ENCODE data around the gene GNG13. TPM values are rescaled to one million over a fixed set of nuclear protein-coding genes. Genes with fewer than 3 reads are reported as not detected.

GNG13 gene
- total RNA-seq, 4 donors from 2014 or later: not detected

- no peaks in the 10 kb centered on the region for H3K36me3 ChIP-seq
- H3K4me1 ChIP-seq: no peaks in the 10 kb centered on the region
- peaks cover 63% of the 10 kb centered on the region for H3K27me3 ChIP-seq
- TF ChIP-seq POLR2A (IDR thresholded peaks at IDR 0.05) (no peak), POLR2AphosphoS5 (IDR thresholded peaks at IDR 0.05) (no peak), EP300 (IDR thresholded peaks at IDR 0.05) (no peak), CTCF (IDR thresholded peaks at IDR 0.05) (no peak)
- no CpG with 5 or more reads among the region's 27 CpGs for WGBS, 2 donors (ENCODE audit: low coverage in 1 of 2)
- H3K27ac ChIP-seq: no peak overlapping the region
- no peak for ATAC-seq
- no peak overlapping the region for H3K4me3 ChIP-seq
- H3K9me3 ChIP-seq: peaks cover 0 to 38% (median 0%) of the 10 kb centered on the region in 3 donors
Observed at GRCh38 chr16:831571-832413, 31.3 kb upstream of the GNG13 start.

GRCh38 chr16:830871-831570 lies 30.5 kb upstream of the GNG13 start:
- ATAC-seq: no peak
- Histone ChIP-seq H3K4me3 (no peak overlapping the region), H3K27me3 (peaks cover 63% of the 10 kb centered on the region), H3K4me1 (no peaks in the 10 kb centered on the region), H3K9me3 (peaks cover 0 to 30% (median 0%) of the 10 kb centered on the region in 3 donors), H3K27ac (no peak overlapping the region), H3K36me3 (no peaks in the 10 kb centered on the region)
- no peak for TF ChIP-seq CTCF (IDR thresholded peaks at IDR 0.05)
- no peak for TF ChIP-seq POLR2AphosphoS5 (IDR thresholded peaks at IDR 0.05)
- no peak for TF ChIP-seq POLR2A (IDR thresholded peaks at IDR 0.05)
- no peak for TF ChIP-seq EP300 (IDR thresholded peaks at IDR 0.05)
- 65% methylated on average over 8 of the region's 24 CpGs; no CpG with 5 or more reads in 1 of the 2 donors for WGBS, 2 donors (ENCODE audit: low coverage in 1 of 2)

- H3K4me3 ChIP-seq: no peak overlapping the region
- no peak overlapping the region for H3K27ac ChIP-seq
- no peaks in the 10 kb centered on the region for H3K36me3 ChIP-seq
- H3K27me3 ChIP-seq: peaks cover 67% of the 10 kb centered on the region
- WGBS, 2 donors (ENCODE audit: low coverage in 1 of 2): 87% methylated on average over 3 of the region's 43 CpGs; no CpG with 5 or more reads in 1 of the 2 donors
- H3K9me3 ChIP-seq: peaks cover 0 to 23% (median 0%) of the 10 kb centered on the region in 3 donors
- TF ChIP-seq EP300 (IDR thresholded peaks at IDR 0.05) (no peak), POLR2AphosphoS5 (IDR thresholded peaks at IDR 0.05) (no peak), POLR2A (IDR thresholded peaks at IDR 0.05) (no peak), CTCF (IDR thresholded peaks at IDR 0.05) (no peak)
- H3K4me1 ChIP-seq: peaks cover 0 to 5% (median 2%) of the 10 kb centered on the region in 3 donors
- ATAC-seq: no peak
Observed at GRCh38 chr16:830107-830870, 29.8 kb upstream of the GNG13 start.

- TF ChIP-seq EP300 (IDR thresholded peaks at IDR 0.05): no peak
- TF ChIP-seq CTCF (IDR thresholded peaks at IDR 0.05): no peak
- WGBS, 2 donors (ENCODE audit: low coverage in 1 of 2): 100% methylated on average over 2 of the region's 17 CpGs; no CpG with 5 or more reads in 1 of the 2 donors
- peaks cover 0 to 13% (median 6%) of the 10 kb centered on the region in 3 donors for H3K4me1 ChIP-seq
- no peak for ATAC-seq
- H3K27me3 ChIP-seq: peaks cover 81% of the 10 kb centered on the region
- H3K4me3 ChIP-seq: no peak overlapping the region
- no peak overlapping the region for H3K27ac ChIP-seq
- no peaks in the 10 kb centered on the region for H3K36me3 ChIP-seq
- H3K9me3 ChIP-seq: peaks cover 0 to 9% (median 0%) of the 10 kb centered on the region in 3 donors
Observed at GRCh38 chr16:828891-829290, 28.4 kb upstream of the GNG13 start.

Data from gastroesophageal sphincter (tissue), 4 donors.